Ishikawa (cell line): Measurements from ENCODE around the gene ACER1.

ENCODE experiments used
- CEBPB ChIP-seq: IDR thresholded peaks from 2 replicates; pipeline ENCODE4 v1.6.1; 2012
- EP300 ChIP-seq: IDR thresholded peaks from 2 replicates; pipeline ENCODE4 v1.6.1; 2012; ENCODE audit warnings: borderline replicate concordance
- FOXM1 ChIP-seq: IDR thresholded peaks from 2 replicates; pipeline ENCODE4 v1.6.1; 2012; ENCODE audit warnings: low read depth, borderline replicate concordance
- MAX ChIP-seq: IDR thresholded peaks from 2 replicates; pipeline ENCODE4 v1.6.1; 2012
- RAD21 ChIP-seq: IDR thresholded peaks from 2 replicates; pipeline ENCODE4 v1.6.1; 2012; ENCODE audit warnings: low read depth
- TAF1 ChIP-seq: IDR thresholded peaks from 2 replicates; pipeline ENCODE4 v1.6.1; 2012; ENCODE audit warnings: low read depth, mild to moderate bottlenecking

DNA sequence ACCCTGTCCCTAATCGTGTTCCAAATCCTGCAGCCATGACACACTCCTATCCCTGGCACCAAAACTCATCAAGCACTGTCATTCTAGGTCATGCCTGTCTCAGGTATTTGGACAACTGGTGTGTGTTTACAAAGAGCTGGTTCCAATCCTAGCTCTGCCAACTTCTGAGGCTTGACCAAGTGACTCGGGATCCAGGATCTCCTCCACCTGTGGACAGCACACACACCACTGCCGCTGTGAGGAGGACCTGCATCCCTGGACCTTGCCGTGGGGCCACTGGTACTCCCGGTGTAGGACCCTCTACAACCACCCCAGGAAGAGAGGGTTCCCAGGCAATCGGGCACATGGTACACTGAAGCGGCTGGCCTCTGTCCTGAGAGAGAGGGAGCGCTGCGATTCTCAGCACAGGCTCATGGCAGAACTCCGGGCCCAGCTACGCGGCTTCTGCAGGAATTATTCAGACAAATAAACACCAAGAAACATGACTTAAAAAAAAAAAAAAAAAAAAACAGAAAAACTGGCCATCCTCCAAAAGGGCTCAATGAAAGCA is 74.0 kb downstream of the ACER1 start:
- no peak for TF ChIP-seq FOXM1
- TF ChIP-seq EP300: no peak
- TF ChIP-seq RAD21: no peak
- no peak for TF ChIP-seq MAX
- no peak for TF ChIP-seq CEBPB
- TF ChIP-seq TAF1: no peak
